ENCODE data around the gene CTIF. TPM values are rescaled to one million over a fixed set of nuclear protein-coding genes. Genes with fewer than 3 reads are reported as not detected.
"Not testable (repeated sequence)": the region's sequence is repeated elsewhere in the genome, so short reads cannot be mapped to it uniquely, and the experiment has no call there.

CTIF gene
- total RNA-seq, 1 donor from 2014 or later, result 81.9 TPM

- DNase-seq (ENCODE audit: low spot score), result peak; percentile 35
- intact Hi-C loops (cut with DNase I), result no loop called here
- ATAC-seq, result no peak
Observed at GRCh38 chr18:48803951-48804855, 265.4 kb downstream of the CTIF start.

GRCh38 chr18:48804856-48805610 lies 266.2 kb downstream of the CTIF start:
- ATAC-seq (no peak), DNase-seq (ENCODE audit: low spot score) (peak; percentile 45)
- intact Hi-C loops (cut with DNase I), result no loop called here

GRCh38 chr18:48805826-48806535 lies 267.1 kb downstream of the CTIF start:
- peak; percentile 44 for ATAC-seq
- peak; percentile 33 for DNase-seq (ENCODE audit: low spot score)
- intact Hi-C loops (cut with DNase I), result no loop called here

GRCh38 chr18:48806551-48807261 lies 267.9 kb downstream of the CTIF start:
- peak; percentile 58 for DNase-seq (ENCODE audit: low spot score)

GRCh38 chr18:48808476-48808875 lies 269.6 kb downstream of the CTIF start:
- DNase-seq (ENCODE audit: low spot score) (no peak), ATAC-seq (no peak)
- intact Hi-C loops (cut with DNase I), result no loop called here

More at GRCh38 chr18:48806551-48807261, 267.9 kb downstream of the CTIF start:
- peak; percentile 81 for ATAC-seq
- intact Hi-C loops (cut with DNase I), result no loop called here

GRCh38 chr18:48809365-48809764 lies 270.5 kb downstream of the CTIF start:
- intact Hi-C loops (cut with DNase I), result no loop called here
- DNase-seq (ENCODE audit: low spot score), result no peak
- ATAC-seq, result no peak

GRCh38 chr18:48810805-48811204 lies 272.0 kb downstream of the CTIF start:
- intact Hi-C loops (cut with DNase I), result no loop called here
- ATAC-seq (no peak), DNase-seq (ENCODE audit: low spot score) (no peak)

- DNase-seq (ENCODE audit: low spot score) (no peak), ATAC-seq (no peak)
- intact Hi-C loops (cut with DNase I), result no loop called here
Observed at GRCh38 chr18:48811401-48811800, 272.6 kb downstream of the CTIF start.

GRCh38 chr18:48811977-48812451 lies 273.2 kb downstream of the CTIF start:
- ATAC-seq; intact Hi-C loops (cut with DNase I): not testable (repeated sequence)
- peak; percentile 27 for DNase-seq (ENCODE audit: low spot score)

- no peak for ATAC-seq
- DNase-seq (ENCODE audit: low spot score), result no peak
- intact Hi-C loops (cut with DNase I), result no loop called here
Observed at GRCh38 chr18:48813321-48813720, 274.5 kb downstream of the CTIF start.

- ATAC-seq, result peak; percentile 64
- intact Hi-C loops (cut with DNase I), result no loop called here
- no peak for DNase-seq (ENCODE audit: low spot score)
Observed at GRCh38 chr18:48813833-48814489, 275.1 kb downstream of the CTIF start.

- DNase-seq (ENCODE audit: low spot score), result peak; percentile 37
- intact Hi-C loops (cut with DNase I), result no loop called here
- no peak for ATAC-seq
Observed at GRCh38 chr18:48814490-48815178, 275.8 kb downstream of the CTIF start.

- intact Hi-C loops (cut with DNase I), result no loop called here
- DNase-seq (ENCODE audit: low spot score) (no peak), ATAC-seq (no peak)
Observed at GRCh38 chr18:48815179-48815515, 276.3 kb downstream of the CTIF start.

- DNase-seq (ENCODE audit: low spot score) (peak; percentile 8), ATAC-seq (no peak)
- intact Hi-C loops (cut with DNase I), result no loop called here
Observed at GRCh38 chr18:48815581-48816324, 276.9 kb downstream of the CTIF start.

GRCh38 chr18:48816554-48816953 lies 277.7 kb downstream of the CTIF start:
- intact Hi-C loops (cut with DNase I), result no loop called here
- no peak for ATAC-seq
- peak; percentile 27 for DNase-seq (ENCODE audit: low spot score)

GRCh38 chr18:48817021-48817461 lies 278.2 kb downstream of the CTIF start:
- DNase-seq (ENCODE audit: low spot score) (peak; percentile 38), ATAC-seq (no peak)
- intact Hi-C loops (cut with DNase I), result no loop called here

Measured in sciatic nerve (tissue), 2 donors.